BE2C (cell line): ENCODE measurements around the gene E4F1.
A peak's percentile ranks its signal among the peaks of the same experiment; 100 is the strongest.

Experiments used
- DNase-seq: peaks from one replicate; pipeline ENCODE4 v3.0.0-alpha.2; 2020
- H3K27me3 ChIP-seq: fragments of 250-450 bp; sonication (Bioruptor Pico); 2 replicates; pipeline ENCODE4 v1.5.1; 2020; ENCODE audit warnings: mild to moderate bottlenecking
- H3K36me3 ChIP-seq: fragments of 250-450 bp; sonication (Bioruptor Pico); 2 replicates; pipeline ENCODE4 v1.5.1; 2020; ENCODE audit warnings: mild to moderate bottlenecking
- H3K4me1 ChIP-seq: fragments of 250-450 bp; sonication (Bioruptor Pico); 2 replicates; pipeline ENCODE4 v1.5.1; 2020
- H3K4me3 ChIP-seq: 2 replicates; pipeline ENCODE4 v1.5.1; 2011; ENCODE audit warnings: low read depth, low read length
- H3K9me3 ChIP-seq: fragments of 250-450 bp; sonication (Bioruptor Pico); 2 replicates; pipeline ENCODE4 v1.5.1; 2020
- CTCF ChIP-seq: IDR thresholded peaks from 2 replicates; pipeline ENCODE4 v1.5.1; 2012; ENCODE audit warnings: mild to moderate bottlenecking, low read depth, low read length

The E4F1 gene

DNA sequence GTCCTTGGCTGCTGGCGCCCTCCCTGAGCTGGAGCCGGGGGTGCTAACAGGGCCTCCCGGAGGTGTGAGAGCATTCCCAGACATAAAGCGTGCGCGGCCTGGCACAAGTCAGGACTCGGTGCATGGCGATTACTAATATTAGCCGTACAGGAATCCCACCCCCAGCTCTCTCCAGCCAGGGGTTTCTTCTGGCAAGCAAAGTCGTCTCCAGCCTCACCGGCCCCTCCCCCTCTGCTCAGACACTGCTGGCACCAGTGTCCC, 32.0 kb upstream of the E4F1 start:
- Histone ChIP-seq H3K4me1 (peaks cover 17% of the 10 kb centered on the region), H3K4me3 (no peak overlapping the region), H3K27me3 (no peaks in the 10 kb centered on the region), H3K9me3 (no peaks in the 10 kb centered on the region), H3K36me3 (no peaks in the 10 kb centered on the region; the same call in 1 of the 2 replicates)
- no peak for DNase-seq
- TF ChIP-seq CTCF: no peak

- peak; percentile 80 for DNase-seq
- Histone ChIP-seq H3K27me3 (no peaks in the 10 kb centered on the region), H3K4me1 (peaks cover 17% of the 10 kb centered on the region), H3K9me3 (no peaks in the 10 kb centered on the region), H3K4me3 (peak overlapping the region; percentile 62), H3K36me3 (no peaks in the 10 kb centered on the region)
- no peak for TF ChIP-seq CTCF
Observed at GRCh38 chr16:2194166-2194834, 29.1 kb upstream of the E4F1 start.

DNA sequence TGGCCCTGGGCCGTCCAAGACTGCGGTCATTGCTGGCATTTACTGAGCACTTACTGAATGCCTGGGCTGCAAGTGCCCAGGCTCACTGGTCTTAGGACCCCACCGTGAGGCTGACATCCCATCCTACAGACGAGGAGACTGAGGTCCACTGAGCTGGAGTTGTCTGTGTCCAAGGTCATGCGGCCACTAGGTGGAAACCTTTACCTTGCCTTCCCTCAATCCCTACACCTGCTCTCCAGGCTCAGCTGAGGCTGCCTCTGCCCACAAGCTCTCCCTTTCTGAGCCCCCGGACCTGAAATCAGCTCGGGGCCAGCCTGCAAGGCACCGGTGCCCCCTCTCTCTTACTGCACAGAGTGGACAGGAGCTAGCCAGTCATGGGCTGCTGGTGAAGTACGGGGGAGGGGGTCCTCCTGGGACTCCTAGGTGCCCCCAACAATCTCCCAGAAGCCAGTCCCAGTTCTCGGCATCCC, 28.5 kb upstream of the E4F1 start:
- Histone ChIP-seq H3K9me3 (no peaks in the 10 kb centered on the region), H3K4me1 (peaks cover 17% of the 10 kb centered on the region), H3K27me3 (no peaks in the 10 kb centered on the region), H3K36me3 (no peaks in the 10 kb centered on the region), H3K4me3 (peak overlapping the region; percentile 62)
- peak; percentile 55 for TF ChIP-seq CTCF
- peak; percentile 56 for DNase-seq

DNA sequence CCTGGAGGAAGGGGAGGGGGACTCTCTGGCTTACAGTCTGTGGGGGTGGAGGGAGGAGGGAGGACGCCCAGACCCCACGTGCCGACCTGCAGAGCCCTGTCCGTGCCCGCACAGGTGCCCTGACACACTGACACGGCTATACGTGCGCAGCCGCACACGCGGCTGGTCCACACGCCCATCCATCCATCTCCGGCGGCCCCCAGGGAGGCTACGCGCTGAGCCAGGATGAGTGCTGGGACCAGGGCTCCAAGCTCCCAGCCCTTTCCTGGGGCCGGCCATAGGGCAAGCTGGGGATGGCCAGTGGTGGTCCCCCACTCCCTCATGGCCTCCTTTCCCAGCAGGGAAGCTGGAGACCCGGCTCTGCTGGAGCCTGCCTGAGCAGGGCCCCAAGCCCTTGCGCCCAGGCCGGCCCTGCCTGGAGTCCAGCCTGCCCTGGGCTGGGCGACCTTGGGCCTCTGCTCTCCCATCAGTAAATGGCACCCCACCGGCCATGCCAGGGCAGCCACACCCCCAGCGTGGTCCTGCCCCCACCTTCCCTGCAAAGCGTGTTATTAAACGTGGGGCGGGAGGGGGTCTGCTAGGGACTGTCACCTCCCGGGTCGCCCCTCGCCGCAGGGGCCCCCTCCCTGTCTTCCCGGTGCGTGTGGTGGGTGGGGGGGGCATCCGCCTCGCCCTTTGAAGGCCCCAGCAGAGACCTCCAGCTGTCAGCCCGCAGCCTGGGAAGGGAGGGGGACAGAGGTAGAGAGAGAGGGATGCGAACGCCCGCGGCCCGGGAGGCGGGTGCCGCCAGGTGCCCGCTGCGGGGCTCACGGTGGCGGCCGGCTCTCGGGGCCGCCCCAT, 27.8 kb upstream of the E4F1 start:
- peak overlapping the region; percentile 62 for H3K4me3 ChIP-seq
- DNase-seq: peak; percentile 56
- H3K27me3 ChIP-seq: no peaks in the 10 kb centered on the region
- H3K36me3 ChIP-seq: no peaks in the 10 kb centered on the region
- H3K9me3 ChIP-seq: no peaks in the 10 kb centered on the region
- no peak for TF ChIP-seq CTCF
- H3K4me1 ChIP-seq: peaks cover 17% of the 10 kb centered on the region

GRCh38 chr16:2196162-2196980, 27.0 kb upstream of the E4F1 start, which contains the start of gene CASKIN1:
TSS of gene CASKIN1 (minus strand) at chr16:2196605. CDS start at chr16:2196432, 173 bp downstream.
- Histone ChIP-seq H3K36me3 (no peaks in the 10 kb centered on the region), H3K9me3 (no peaks in the 10 kb centered on the region), H3K27me3 (no peaks in the 10 kb centered on the region), H3K4me3 (peak within 1 kb of the TSS; percentile 62), H3K4me1 (peaks cover 17% of the 10 kb centered on the region)
- peak; percentile 55 for DNase-seq
- no peak for TF ChIP-seq CTCF
